H9 (cell line): ENCODE results near the gene CDY2B. TPM values are rescaled to one million over a fixed set of nuclear protein-coding genes. Genes with fewer than 3 reads are reported as not detected.
"Not testable (repeated sequence)": the region's sequence is repeated elsewhere in the genome, so short reads cannot be mapped to it uniquely, and the experiment has no call there.

Experiments
- DNase-seq: peaks from one replicate; pipeline ENCODE4 v3.0.0-alpha.2; 2017
- H2AFZ ChIP-seq: one replicate; pipeline ENCODE4 v1.6.1; 2013; ENCODE audit warnings: mild to moderate bottlenecking, low read length, control low read depth, moderate library complexity
- H2AK5ac ChIP-seq: 2 replicates; pipeline ENCODE4 v1.6.1; 2013; ENCODE audit warnings: low read length, control low read depth, mixed read lengths; ENCODE audit not compliant: insufficient read length
- H2BK120ac ChIP-seq: one replicate; pipeline ENCODE4 v1.6.1; 2013; ENCODE audit warnings: low read depth, mild to moderate bottlenecking, low read length, control low read depth, inconsistent platforms; ENCODE audit not compliant: poor library complexity, severe bottlenecking
- H2BK12ac ChIP-seq: 2 replicates; pipeline ENCODE4 v1.6.1; 2013; ENCODE audit warnings: low read length, control low read depth, mixed read lengths, low read depth; ENCODE audit not compliant: insufficient read length
- H2BK15ac ChIP-seq: 2 replicates; pipeline ENCODE4 v1.6.1; 2013; ENCODE audit warnings: low read depth, low read length, control low read depth
- H2BK20ac ChIP-seq: one replicate; pipeline ENCODE4 v1.6.1; 2013; ENCODE audit warnings: low read depth, mild to moderate bottlenecking, low read length, control low read depth, inconsistent platforms; ENCODE audit not compliant: poor library complexity, severe bottlenecking
- H2BK5ac ChIP-seq: 2 replicates; pipeline ENCODE4 v1.6.1; 2013; ENCODE audit warnings: low read length, control low read depth, mixed read lengths; ENCODE audit not compliant: insufficient read length
- H3K14ac ChIP-seq: 2 replicates; pipeline ENCODE4 v1.6.1; 2013; ENCODE audit warnings: low read length, control low read depth; ENCODE audit not compliant: insufficient read depth
- H3K18ac ChIP-seq: 2 replicates; pipeline ENCODE4 v1.6.1; 2013; ENCODE audit warnings: low read depth, mild to moderate bottlenecking, mixed read lengths, low read length, control low read depth; ENCODE audit not compliant: insufficient read length
- H3K23ac ChIP-seq: 2 replicates; pipeline ENCODE4 v1.6.1; 2013; ENCODE audit warnings: low read length, control low read depth, mixed read lengths, low read depth; ENCODE audit not compliant: insufficient read length
- H3K23me2 ChIP-seq: 2 replicates; pipeline ENCODE4 v1.6.1; 2013; ENCODE audit warnings: low read depth, mild to moderate bottlenecking, mixed read lengths, low read length, control low read depth; ENCODE audit not compliant: insufficient read length, poor library complexity, severe bottlenecking
- H3K27ac ChIP-seq: 2 replicates; pipeline ENCODE4 v1.5.1; 2013; ENCODE audit warnings: low read length, control low read depth, mixed read lengths, low read depth; ENCODE audit not compliant: insufficient read length
- H3K27me3 ChIP-seq: 2 replicates; pipeline ENCODE4 v1.6.1; 2013; ENCODE audit warnings: low read length, control low read depth, inconsistent platforms; ENCODE audit not compliant: insufficient read depth
- H3K4ac ChIP-seq: 2 replicates; pipeline ENCODE4 v1.6.1; 2013; ENCODE audit warnings: low read depth, mild to moderate bottlenecking, control low read depth, inconsistent platforms, low read length, moderate library complexity
- H3K4me1 ChIP-seq: 2 replicates; pipeline ENCODE4 v1.6.1; 2013; ENCODE audit warnings: low read length, control low read depth, inconsistent platforms; ENCODE audit not compliant: insufficient read depth
- H3K4me2 ChIP-seq: 2 replicates; pipeline ENCODE4 v1.6.1; 2013; ENCODE audit warnings: low read length, control low read depth, mixed read lengths; ENCODE audit not compliant: insufficient read length, insufficient read depth
- H3K56ac ChIP-seq: 2 replicates; pipeline ENCODE4 v1.6.1; 2013; ENCODE audit warnings: low read depth, mild to moderate bottlenecking, mixed read lengths, low read length, control low read depth; ENCODE audit not compliant: insufficient read length
- H3K79me1 ChIP-seq: 2 replicates; pipeline ENCODE4 v1.6.1; 2013; ENCODE audit warnings: low read depth, mild to moderate bottlenecking, moderate library complexity, low read length, control low read depth, inconsistent platforms; ENCODE audit not compliant: insufficient read depth, poor library complexity, severe bottlenecking
- H3K79me2 ChIP-seq: 2 replicates; pipeline ENCODE4 v1.6.1; 2013; ENCODE audit warnings: low read length, control low read depth, inconsistent platforms; ENCODE audit not compliant: insufficient read depth
- H3K9ac ChIP-seq: 2 replicates; pipeline ENCODE4 v1.6.1; 2013; ENCODE audit warnings: low read length, control low read depth, mixed read lengths; ENCODE audit not compliant: insufficient read length; ENCODE audit errors: extremely low read depth
- H3K9me3 ChIP-seq: one replicate; pipeline ENCODE4 v1.6.1; 2013; ENCODE audit warnings: low read depth, low read length, inconsistent platforms; ENCODE audit not compliant: control insufficient read depth
- H3T11ph ChIP-seq: one replicate; pipeline ENCODE4 v1.6.1; 2013; ENCODE audit warnings: mild to moderate bottlenecking, low read length, control low read depth, inconsistent platforms
- H4K20me1 ChIP-seq: one replicate; pipeline ENCODE4 v1.6.1; 2013; ENCODE audit not compliant: control insufficient read depth, insufficient read length, insufficient read depth
- H4K5ac ChIP-seq: 2 replicates; pipeline ENCODE4 v1.6.1; 2013; ENCODE audit warnings: low read depth, mild to moderate bottlenecking, mixed read lengths, low read length, control low read depth; ENCODE audit not compliant: insufficient read length
- H4K8ac ChIP-seq: replicated peaks from 2 replicates; pipeline ENCODE4 v1.6.1; 2013; ENCODE audit warnings: low read length, control low read depth, mixed read lengths, low read depth; ENCODE audit not compliant: insufficient read length
- H4K91ac ChIP-seq: 2 replicates; pipeline ENCODE4 v1.6.1; 2013; ENCODE audit warnings: low read depth, mild to moderate bottlenecking, moderate library complexity, mixed read lengths, low read length, control low read depth; ENCODE audit not compliant: insufficient read length
- H3K27ac Mint-ChIP-seq, 3 experiments: 2 replicates in 2 of 3; 3 replicates in 1 of 3; pipeline ENCODE4 v1.8.0; 2020 to 2021; ENCODE audit warnings: mixed read lengths in 3 of 3, mild to moderate bottlenecking in 1 of 3, moderate library complexity in 1 of 3
- H3K27me3 Mint-ChIP-seq: 2 replicates; pipeline ENCODE4 v1.8.0; 2021; ENCODE audit warnings: low read depth, mild to moderate bottlenecking, moderate library complexity, mixed read lengths
- H3K36me3 Mint-ChIP-seq, 3 experiments: 2 replicates in 2 of 3; 3 replicates in 1 of 3; pipeline ENCODE4 v1.8.0; 2020 to 2021; ENCODE audit warnings: low read depth in 3 of 3, mixed read lengths in 3 of 3; ENCODE audit not compliant: insufficient read depth in 1 of 3
- H3K4me1 Mint-ChIP-seq, 2 experiments: 2 replicates each; pipeline ENCODE4 v1.8.0; 2020; ENCODE audit warnings: mixed read lengths in 2 of 2
- H3K4me3 Mint-ChIP-seq, 2 experiments: 2 replicates in 1 of 2; 3 replicates in 1 of 2; pipeline ENCODE4 v1.8.0; 2020 to 2021; ENCODE audit warnings: mild to moderate bottlenecking in 2 of 2, mixed read lengths in 2 of 2, moderate library complexity in 1 of 2
- H3K9me3 Mint-ChIP-seq, 2 experiments: 2 replicates in 1 of 2; 3 replicates in 1 of 2; pipeline ENCODE4 v1.8.0; 2020; ENCODE audit warnings: mild to moderate bottlenecking in 2 of 2, mixed read lengths in 2 of 2, moderate library complexity in 1 of 2
- WGBS: extraction: QIAGEN DNeasy Blood & Tissue Kit; methylation state at CpG from one replicate; pipeline ENCODE4 v1.1.7; 2013; ENCODE audit warnings: missing lambda C conversion rate, low lambda C conversion rate, mixed read lengths; ENCODE audit not compliant: insufficient read length; ENCODE audit errors: extremely low coverage; 5-methylcytosine and 5-hydroxymethylcytosine counted together
- total RNA-seq: library from RNA; stranded (reverse); gene quantifications from 2 replicates; pipeline ENCODE4 v1.2.1, GENCODE V29; 2021

CDY2B gene
- total RNA-seq, 1 experiment from 2014 or later: not detected

GRCh38 chrY:17849131-17849530 is 30.9 kb downstream of the CDY2B start:
- no CpG with 5 or more reads among the region's 4 CpGs for WGBS
- not testable (repeated sequence) for H2BK12ac ChIP-seq

GRCh38 chrY:17832149-17832548 is 47.9 kb downstream of the CDY2B start:
- not testable (repeated sequence) for H2BK12ac ChIP-seq, H4K5ac ChIP-seq, H3K4me2 ChIP-seq, H2AK5ac ChIP-seq, H3K18ac ChIP-seq, H3K36me3 Mint-ChIP-seq, H2BK15ac ChIP-seq, H3K4me1 ChIP-seq, H3K27me3 ChIP-seq, H3K4me1 Mint-ChIP-seq, H4K8ac ChIP-seq, H3K4me3 Mint-ChIP-seq, H3K27me3 Mint-ChIP-seq, H3K27ac Mint-ChIP-seq, H2BK5ac ChIP-seq, H3K56ac ChIP-seq, H3K23ac ChIP-seq, H3K9ac ChIP-seq, H3K9me3 Mint-ChIP-seq, H2BK20ac ChIP-seq, H4K91ac ChIP-seq, H3K14ac ChIP-seq, H3K9me3 ChIP-seq, H2BK120ac ChIP-seq, H3K23me2 ChIP-seq, DNase-seq, H3T11ph ChIP-seq, H3K79me2 ChIP-seq, H3K27ac ChIP-seq, H4K20me1 ChIP-seq, H3K4ac ChIP-seq, H2AFZ ChIP-seq, H3K79me1 ChIP-seq
- WGBS: no CpG with 5 or more reads among the region's 12 CpGs

More at GRCh38 chrY:17849131-17849530, 30.9 kb downstream of the CDY2B start:
- H3K27me3 Mint-ChIP-seq, H3K27me3 ChIP-seq, H2BK5ac ChIP-seq, H4K5ac ChIP-seq, H3K9ac ChIP-seq, H3K4me1 ChIP-seq, DNase-seq, H3K79me2 ChIP-seq, H4K91ac ChIP-seq, H3K27ac Mint-ChIP-seq, H3K23ac ChIP-seq, H4K8ac ChIP-seq, H3K18ac ChIP-seq, H3K4me2 ChIP-seq, H2BK20ac ChIP-seq, H3K4me3 Mint-ChIP-seq, H3K36me3 Mint-ChIP-seq, H3K56ac ChIP-seq, H2BK120ac ChIP-seq, H3K23me2 ChIP-seq, H3K9me3 ChIP-seq, H3K9me3 Mint-ChIP-seq, H3K14ac ChIP-seq, H2AFZ ChIP-seq, H3K4me1 Mint-ChIP-seq, H3K4ac ChIP-seq, H2BK15ac ChIP-seq, H4K20me1 ChIP-seq, H2AK5ac ChIP-seq, H3K27ac ChIP-seq, H3T11ph ChIP-seq, H3K79me1 ChIP-seq: not testable (repeated sequence)

Other genes with a start within 250 kb of the CDY2B start
- not detected in 2 replicates for gene CDY2A, start 145.6 kb upstream of the CDY2B start, total RNA-seq